Mucosa of descending colon (tissue), 3 donors: ENCODE data around the gene RPL41. TPM values are rescaled to one million over a fixed set of nuclear protein-coding genes. Genes with fewer than 3 reads are reported as not detected.
A peak's percentile ranks its signal among the peaks of the same experiment; 100 is the strongest.
"Not testable (repeated sequence)": the region's sequence is repeated elsewhere in the genome, so short reads cannot be mapped to it uniquely, and the experiment has no call there.

Experiments used
- ATAC-seq: fragments of 200-7000 bp; cut with Tn5 transposase; one replicate; pipeline ENCODE4 v1.9.1; 2020; ENCODE audit warnings: mild to moderate bottlenecking, moderate library complexity
- DNase-seq, 3 donors: peaks; one replicate each; pipeline ENCODE4 v3.0.0-alpha.2; 2020
- H3K36me3 ChIP-seq: fragments of 200-600 bp; one replicate; pipeline ENCODE4 v1.8.0; 2021; ENCODE audit warnings: low read depth, mild to moderate bottlenecking
- H3K4me1 ChIP-seq: fragments of 200-600 bp; one replicate; pipeline ENCODE4 v1.8.0; 2021; ENCODE audit warnings: low read depth, mild to moderate bottlenecking
- H3K4me3 ChIP-seq: fragments of 200-600 bp; one replicate; pipeline ENCODE4 v1.8.0; 2021; ENCODE audit warnings: mild to moderate bottlenecking
- H3K9me3 ChIP-seq: fragments of 200-600 bp; one replicate; pipeline ENCODE4 v1.8.0; 2021; ENCODE audit warnings: mild to moderate bottlenecking
- intact Hi-C, 2 donors: fragments of 100-400 bp; cut with DNase I in 1 of 2; cut with micrococcal nuclease in 1 of 2; formaldehyde crosslinking; loops; one replicate each; pipeline versions ENCODE4 v1.11.0 to v1.11.1; 2022; cut with DNase I, micrococcal nuclease
- total RNA-seq, 3 donors: library from RNA; stranded (reverse); fragmentation: NEBNext Ultra II Directional in 2 of 3; extraction: Animal tissue kit (Norgen Biotek cat#: 25700) in 2 of 3; gene quantifications; one replicate each; pipeline versions ENCODE4 v1.2.1 to v1.2.4, GENCODE V29; 2021 to 2023
- TF ChIP-seq, protein P1 (sequence below): fragments of 200-600 bp; IDR thresholded peaks from one replicate; pipeline ENCODE4 v1.8.0; 2022; ENCODE audit warnings: antibody characterized with exemption, mild to moderate bottlenecking
- donor health status: DM: no; HTN: no; CAD: no; lungs with moderate emphysema.
- donor health status: DM: no; HTN: no; CAD: no.
- donor health status: DM: no; HTN: yes; CAD: no.

The RPL41 gene
- total RNA-seq, 3 donors from 2014 or later: 2,763 to 3,198 (median 3,152) TPM

DNA sequence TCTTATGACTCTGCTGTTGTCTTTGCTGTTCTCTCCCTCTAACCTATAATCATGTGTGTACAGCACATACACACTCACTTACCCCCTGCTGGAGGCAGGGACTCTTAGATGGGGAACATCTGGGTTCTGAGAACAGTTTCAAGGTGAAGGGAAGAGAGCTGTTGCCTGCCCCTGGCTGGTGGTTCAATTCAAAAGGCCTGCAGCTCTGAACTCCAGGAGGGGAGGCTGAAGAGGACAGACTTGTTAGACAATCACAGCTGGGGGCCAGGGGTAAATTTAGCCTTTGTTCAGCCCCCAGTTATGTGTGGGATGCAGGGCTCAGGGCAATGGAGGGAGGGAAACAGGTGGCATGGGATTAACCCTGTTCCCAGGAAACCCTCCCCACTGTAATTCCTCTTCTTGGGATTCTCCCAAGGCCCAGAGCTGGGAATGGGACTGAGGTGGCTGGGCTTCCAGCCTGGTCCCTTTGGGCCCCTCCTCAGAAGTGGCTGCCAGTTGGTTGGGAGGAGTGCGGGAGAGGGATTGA is 37.9 kb downstream of the RPL41 start:
- Histone ChIP-seq H3K4me3 (no peak overlapping the region), H3K36me3 (no peaks in the 10 kb centered on the region), H3K4me1 (peaks cover 17% of the 10 kb centered on the region), H3K9me3 (no peaks in the 10 kb centered on the region)
- DNase-seq (no peak), ATAC-seq (no peak)
- intact Hi-C loops: no loop called here
- TF ChIP-seq, protein P1, sequence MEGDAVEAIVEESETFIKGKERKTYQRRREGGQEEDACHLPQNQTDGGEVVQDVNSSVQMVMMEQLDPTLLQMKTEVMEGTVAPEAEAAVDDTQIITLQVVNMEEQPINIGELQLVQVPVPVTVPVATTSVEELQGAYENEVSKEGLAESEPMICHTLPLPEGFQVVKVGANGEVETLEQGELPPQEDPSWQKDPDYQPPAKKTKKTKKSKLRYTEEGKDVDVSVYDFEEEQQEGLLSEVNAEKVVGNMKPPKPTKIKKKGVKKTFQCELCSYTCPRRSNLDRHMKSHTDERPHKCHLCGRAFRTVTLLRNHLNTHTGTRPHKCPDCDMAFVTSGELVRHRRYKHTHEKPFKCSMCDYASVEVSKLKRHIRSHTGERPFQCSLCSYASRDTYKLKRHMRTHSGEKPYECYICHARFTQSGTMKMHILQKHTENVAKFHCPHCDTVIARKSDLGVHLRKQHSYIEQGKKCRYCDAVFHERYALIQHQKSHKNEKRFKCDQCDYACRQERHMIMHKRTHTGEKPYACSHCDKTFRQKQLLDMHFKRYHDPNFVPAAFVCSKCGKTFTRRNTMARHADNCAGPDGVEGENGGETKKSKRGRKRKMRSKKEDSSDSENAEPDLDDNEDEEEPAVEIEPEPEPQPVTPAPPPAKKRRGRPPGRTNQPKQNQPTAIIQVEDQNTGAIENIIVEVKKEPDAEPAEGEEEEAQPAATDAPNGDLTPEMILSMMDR: no peak

DNA sequence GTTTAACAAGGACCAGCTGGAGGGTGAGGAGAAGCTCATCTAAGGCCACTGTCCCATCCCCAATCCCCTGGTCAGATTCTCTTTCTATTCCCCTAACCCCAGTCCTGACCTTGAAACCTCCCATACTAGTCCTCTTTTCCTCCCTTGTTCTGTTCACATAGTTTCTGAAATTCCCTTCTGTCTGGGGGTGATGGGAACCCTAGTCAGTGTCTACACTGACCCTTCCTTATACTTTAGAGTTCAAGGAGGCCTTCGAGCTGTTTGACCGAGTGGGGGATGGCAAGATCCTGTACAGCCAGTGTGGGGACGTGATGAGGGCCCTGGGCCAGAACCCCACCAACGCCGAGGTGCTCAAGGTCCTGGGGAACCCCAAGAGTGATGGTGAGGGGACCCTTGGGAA is 38.4 kb downstream of the RPL41 start:
- TF ChIP-seq, protein P1: no peak
- Histone ChIP-seq H3K4me1 (peaks cover 22% of the 10 kb centered on the region), H3K4me3 (no peak overlapping the region), H3K9me3 (no peaks in the 10 kb centered on the region), H3K36me3 (no peaks in the 10 kb centered on the region)
- ATAC-seq: no peak
- intact Hi-C loops: no loop called here
- no peak for DNase-seq

DNA sequence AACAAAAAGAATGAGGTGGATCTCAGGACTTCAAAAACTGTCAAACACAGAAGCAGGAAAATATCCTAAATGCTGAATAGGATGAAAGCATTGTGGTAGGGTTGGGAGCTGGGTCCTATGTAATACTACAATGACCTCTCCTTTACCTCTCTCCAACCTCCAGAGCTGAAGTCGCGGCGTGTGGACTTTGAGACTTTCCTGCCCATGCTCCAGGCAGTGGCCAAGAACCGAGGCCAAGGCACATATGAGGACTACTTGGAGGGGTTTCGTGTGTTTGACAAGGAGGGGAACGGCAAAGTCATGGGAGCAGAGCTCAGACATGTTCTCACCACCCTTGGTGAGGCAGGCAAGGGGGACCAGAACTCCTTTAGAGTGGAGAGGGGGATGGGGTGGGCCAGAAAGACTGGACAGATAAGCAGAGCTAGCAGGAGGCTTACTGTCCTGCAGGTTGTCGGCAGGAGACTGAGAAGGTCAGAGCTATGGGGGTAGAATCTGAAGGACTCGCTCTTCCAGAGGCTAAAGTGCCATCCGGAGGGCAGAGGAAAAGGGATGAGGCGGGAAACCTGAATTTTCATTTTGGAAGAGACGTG is 38.9 kb downstream of the RPL41 start:
- H3K36me3 ChIP-seq: no peaks in the 10 kb centered on the region
- ATAC-seq (no peak), DNase-seq (no peak)
- TF ChIP-seq, protein P1: no peak
- H3K9me3 ChIP-seq: no peaks in the 10 kb centered on the region
- H3K4me3 ChIP-seq: no peak overlapping the region
- peaks cover 27% of the 10 kb centered on the region for H3K4me1 ChIP-seq
- intact Hi-C loops: no loop called here

DNA sequence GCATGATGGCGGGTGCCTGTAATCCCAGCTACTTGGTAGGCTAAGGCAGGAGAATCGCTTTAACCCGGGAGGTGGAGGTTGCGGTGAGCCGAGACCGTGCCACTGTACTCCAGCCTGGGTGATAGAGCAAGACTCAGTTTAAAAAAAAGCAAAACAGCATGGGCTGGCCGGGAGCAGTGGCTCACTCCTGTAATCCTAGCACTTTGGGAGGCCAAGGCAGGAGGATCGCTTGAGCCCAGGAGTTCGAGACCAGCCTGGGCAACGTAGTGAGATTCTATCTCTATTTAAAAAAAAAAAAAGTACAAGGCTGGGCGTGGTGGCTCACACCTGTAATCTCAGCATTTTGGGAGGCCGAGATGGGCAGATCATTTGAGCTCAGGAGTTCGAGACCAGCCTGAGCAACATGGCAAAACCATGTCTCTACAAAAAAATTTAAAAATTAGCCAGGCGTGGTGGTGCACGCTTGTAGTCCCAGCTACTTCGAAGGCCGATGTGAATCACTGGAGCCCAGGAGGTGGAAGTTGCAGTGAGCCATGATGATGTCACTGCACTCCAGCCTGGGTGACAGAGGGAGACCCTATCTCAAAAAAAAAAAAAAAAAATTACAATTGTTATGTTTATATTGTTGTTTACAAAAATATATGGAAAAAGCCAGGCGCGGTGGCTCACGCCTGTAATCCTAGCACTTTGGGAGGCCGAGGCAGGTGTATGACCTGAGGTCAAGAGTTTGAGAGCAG is 40.2 kb downstream of the RPL41 start:
- ATAC-seq, intact Hi-C loops, DNase-seq, H3K36me3 ChIP-seq, H3K4me3 ChIP-seq, H3K9me3 ChIP-seq: not testable (repeated sequence)
- H3K4me1 ChIP-seq: peaks cover 34% of the 10 kb centered on the region

DNA sequence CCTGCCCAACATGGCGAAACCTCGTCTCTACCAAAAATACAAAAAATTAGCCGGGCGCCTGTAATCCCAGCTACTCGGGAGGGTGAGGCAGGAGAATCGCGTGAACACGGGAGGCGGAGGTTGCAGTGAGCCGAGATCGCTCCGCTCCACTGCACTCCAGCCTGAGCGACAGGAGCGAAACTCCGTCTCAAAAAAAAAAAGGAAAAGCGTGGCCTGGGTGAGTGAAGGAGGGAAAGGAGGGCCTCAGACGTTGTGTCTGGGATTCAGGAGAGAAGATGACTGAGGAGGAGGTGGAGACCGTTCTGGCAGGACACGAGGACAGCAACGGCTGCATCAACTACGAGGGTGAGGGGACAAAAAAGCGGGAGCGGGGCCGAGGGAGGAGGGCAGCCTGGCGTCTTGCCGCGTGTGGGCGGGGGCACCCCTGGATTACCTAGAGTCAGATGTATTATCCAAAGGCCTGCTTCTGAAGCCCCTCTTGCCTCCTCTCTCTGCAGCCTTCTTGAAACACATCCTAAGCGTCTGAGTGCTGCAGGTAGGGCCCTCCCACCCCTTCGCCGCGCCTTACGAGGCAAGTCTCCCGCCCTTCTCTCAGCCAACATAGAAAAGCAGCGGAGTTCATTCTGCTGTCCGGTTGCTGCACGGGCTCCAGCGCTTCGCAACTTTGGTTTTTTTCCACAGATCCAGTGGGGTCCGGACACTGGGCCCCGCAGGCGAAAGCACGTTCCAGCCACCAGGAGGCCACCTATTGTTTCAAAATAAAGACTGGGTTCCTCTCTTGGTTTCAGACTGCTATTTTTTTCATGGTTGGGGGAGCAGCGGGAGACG is 41.0 kb downstream of the RPL41 start:
- no peaks in the 10 kb centered on the region for H3K9me3 ChIP-seq
- DNase-seq (peak; percentile 81 to 85 (median 82)), ATAC-seq (peak; percentile 64)
- no peaks in the 10 kb centered on the region for H3K36me3 ChIP-seq
- intact Hi-C loops: no loop called here
- TF ChIP-seq, protein P1: peak; percentile 28
- H3K4me1 ChIP-seq: peaks cover 34% of the 10 kb centered on the region
- H3K4me3 ChIP-seq: peak overlapping the region; percentile 70
